Measurements from ENCODE around the gene TXNRD1.
"Not testable (repeated sequence)": the region's sequence is repeated elsewhere in the genome, so short reads cannot be mapped to it uniquely, and the experiment has no call there.

The TXNRD1 gene

GRCh38 chr12:104372061-104372720 is 156.6 kb downstream of the TXNRD1 start:
- no peak for DNase-seq (ENCODE audit: low read depth)

- DNase-seq (ENCODE audit: low read depth) = no peak
Observed at GRCh38 chr12:104372721-104373335, 157.2 kb downstream of the TXNRD1 start.

GRCh38 chr12:104374071-104374470 is 158.5 kb downstream of the TXNRD1 start:
- DNase-seq (ENCODE audit: low read depth) = no peak

GRCh38 chr12:104374806-104375205 is 159.2 kb downstream of the TXNRD1 start:
- no peak for DNase-seq (ENCODE audit: low read depth)

DNA sequence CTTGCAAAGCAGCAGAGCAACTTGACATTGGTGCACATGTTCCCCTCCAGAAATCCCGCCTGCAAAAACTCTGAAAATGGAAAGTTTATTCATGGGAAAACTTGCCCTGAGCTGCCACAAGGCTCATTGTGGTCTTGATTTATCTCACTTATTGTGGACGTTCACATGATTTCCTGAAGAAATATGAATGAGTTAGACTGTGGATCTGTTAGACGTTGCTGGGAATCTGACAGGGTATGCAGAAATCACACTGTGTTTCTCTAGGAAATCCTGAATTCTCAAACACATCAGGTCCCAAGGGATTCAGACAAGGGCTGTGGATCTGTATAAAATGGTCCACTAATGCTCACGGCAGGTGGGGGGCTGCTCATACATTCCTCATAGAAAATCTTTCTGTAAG is 160.2 kb downstream of the TXNRD1 start:
- DNase-seq (ENCODE audit: low read depth) = no peak

DNA sequence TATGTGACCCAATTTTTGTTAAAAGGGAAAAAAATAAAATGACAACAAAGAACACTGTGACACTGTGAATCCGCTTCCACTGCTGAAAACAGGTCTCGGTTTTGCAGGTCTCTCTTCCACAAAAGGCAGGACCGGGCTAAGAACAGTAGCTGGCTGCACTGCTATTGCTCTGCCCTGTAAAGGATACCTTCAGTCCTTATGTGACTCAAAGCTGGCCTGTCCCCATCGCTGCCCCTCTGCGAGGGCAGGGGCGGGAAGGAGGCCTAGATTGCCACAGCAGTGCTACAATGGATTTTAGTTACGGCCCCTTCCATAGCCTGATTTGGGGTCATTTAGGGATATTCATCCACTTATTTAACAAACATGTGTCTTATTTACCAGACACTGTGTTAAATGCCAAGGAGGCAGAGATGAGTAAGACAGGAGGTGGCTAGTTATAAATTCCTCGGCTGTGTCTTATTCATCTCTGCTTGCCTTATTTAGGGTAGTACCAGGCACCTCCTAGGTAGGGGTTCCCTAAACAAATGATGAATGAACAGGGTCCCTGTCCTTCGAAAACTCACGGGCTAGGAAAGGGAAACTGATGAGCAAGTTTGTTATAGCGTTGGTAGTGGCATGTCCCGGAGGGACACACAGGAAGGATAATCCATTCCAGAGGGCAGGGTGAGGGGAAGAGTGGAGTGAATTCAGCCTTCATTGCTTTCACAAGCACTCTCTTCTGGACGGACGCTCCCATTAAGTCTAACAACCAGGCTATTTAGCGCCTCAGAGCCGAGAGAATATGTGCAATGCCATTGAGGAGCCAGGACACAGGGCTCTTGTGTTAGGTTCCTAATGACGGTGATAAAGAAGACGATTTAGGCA is 161.3 kb downstream of the TXNRD1 start:
- peak; percentile 21 for DNase-seq (ENCODE audit: low read depth)

DNA sequence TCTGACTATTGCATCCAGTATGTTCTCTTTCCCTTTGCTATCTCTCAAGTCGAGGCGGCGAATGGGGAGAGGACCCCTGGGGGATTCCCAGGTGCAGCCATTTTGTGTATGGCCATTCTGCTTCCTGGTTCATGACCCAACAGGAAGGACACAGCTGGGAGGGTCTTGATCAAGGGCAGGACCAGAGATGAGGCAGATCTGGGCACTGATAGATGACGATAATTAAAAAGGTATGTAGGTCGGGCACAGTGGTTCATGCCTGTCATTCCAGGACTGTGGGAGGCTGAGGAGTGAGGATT is 161.9 kb downstream of the TXNRD1 start:
- no peak for DNase-seq (ENCODE audit: low read depth)

GRCh38 chr12:104378427-104378826 is 162.8 kb downstream of the TXNRD1 start:
- DNase-seq (ENCODE audit: low read depth) = no peak

GRCh38 chr12:104381341-104381730 is 165.8 kb downstream of the TXNRD1 start:
- no peak for DNase-seq (ENCODE audit: low read depth)

DNA sequence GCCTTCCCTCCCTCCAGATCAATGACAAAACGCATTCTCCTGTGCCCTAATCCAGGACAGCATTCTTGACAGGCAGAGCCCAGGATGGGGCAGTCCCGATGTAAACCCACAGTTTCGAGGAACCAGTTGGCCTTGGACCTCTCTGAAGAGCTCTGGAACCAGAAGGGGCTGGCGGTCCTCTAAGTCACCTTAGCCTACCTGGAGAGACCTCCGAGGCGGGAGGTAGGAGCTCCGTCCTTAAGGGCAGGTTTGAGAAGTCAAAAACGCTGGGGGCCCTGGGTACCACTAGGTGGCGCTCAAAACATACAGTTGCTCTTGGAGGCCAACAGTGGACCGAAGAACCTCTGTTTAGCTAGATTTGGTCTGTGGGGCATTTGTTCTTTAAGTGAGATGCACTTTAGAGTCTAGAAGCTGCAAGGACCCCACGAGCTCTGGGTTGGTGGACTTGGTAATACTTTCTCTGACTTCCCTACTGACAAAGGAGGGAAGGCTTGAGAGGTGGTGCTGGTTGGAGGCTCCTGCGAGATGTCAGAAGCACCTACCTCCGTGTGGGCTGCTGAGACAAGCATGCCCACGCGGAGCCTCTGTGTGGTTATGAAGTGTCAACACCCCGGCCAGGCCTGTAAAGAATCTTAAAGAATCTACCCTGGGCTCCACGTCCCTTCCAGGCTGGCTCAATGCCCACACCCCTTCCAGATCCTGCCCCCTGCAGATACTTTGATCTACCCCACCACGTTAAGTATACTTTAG is 166.3 kb downstream of the TXNRD1 start:
- DNase-seq (ENCODE audit: low read depth) = peak; percentile 63

DNA sequence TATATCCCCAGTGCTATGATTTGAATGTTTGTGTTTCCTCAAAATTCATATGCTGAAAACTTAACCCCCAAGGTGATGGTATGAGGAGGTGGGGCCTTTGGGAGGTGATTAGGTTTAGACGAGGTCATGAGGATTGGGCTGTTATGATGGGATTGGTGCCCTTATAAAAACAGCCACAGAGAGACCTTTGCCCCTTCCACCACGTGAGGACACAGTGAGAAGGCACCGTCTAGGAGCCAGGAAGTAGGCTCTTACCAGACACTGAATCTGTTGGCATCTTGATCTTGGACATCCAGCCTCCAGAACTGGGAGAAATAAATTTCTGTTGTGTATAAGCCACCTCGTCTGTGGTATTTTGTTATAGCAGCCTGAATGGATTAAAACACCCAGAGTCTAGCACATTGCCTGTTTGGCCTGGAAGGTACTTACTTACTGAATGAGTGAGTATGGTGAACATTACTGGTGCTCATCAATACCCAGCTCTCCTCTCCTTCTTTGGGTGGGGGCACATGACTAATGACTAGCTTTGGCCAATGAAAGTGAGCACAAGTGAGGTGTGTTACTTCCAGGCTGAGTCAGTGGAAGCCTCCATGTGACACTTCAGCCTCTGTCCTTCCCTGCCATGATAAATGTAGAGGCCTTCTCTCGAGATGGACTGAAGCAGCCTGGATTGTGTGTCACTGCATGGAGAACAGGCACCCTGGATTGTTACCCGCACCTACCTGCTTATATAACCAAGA is 168.7 kb downstream of the TXNRD1 start:
- DNase-seq (ENCODE audit: low read depth) = no peak

GRCh38 chr12:104385510-104385909 is 169.9 kb downstream of the TXNRD1 start:
- DNase-seq (ENCODE audit: low read depth) = no peak

DNA sequence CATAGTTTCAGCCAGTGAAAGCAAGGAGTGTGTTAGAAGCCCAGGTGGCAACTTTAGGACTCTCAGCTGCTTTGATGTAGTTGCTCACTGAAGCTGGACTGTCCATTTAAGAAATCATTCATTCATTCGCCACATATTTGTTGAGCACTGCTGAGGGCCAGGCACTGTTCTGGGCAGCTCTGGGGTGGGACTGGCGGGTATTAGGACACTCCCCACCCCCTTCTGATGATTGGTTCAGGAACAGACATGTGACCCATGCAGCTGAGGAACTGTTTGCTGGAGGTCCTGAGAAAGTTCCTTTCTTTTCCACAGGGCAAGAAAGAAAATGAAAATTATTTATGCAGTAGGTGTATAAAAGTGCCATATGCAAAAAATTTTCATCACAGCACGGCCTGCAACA is 170.9 kb downstream of the TXNRD1 start:
- DNase-seq (ENCODE audit: low read depth) = no peak

- peak; percentile 8 for DNase-seq (ENCODE audit: low read depth)
Observed at GRCh38 chr12:104387190-104387589, 171.6 kb downstream of the TXNRD1 start.

GRCh38 chr12:104394086-104394485 is 178.5 kb downstream of the TXNRD1 start:
- not testable (repeated sequence) for DNase-seq (ENCODE audit: low read depth)

Measured in fibroblast of gingiva (primary cell).